OCI-M2 (cell line): ENCODE results near the gene MTMR6.

Experiments
- DNase-seq: peaks from one replicate; lab custom pipeline; 2025; ENCODE audit not compliant: unreplicated experiment; lab: John Stamatoyannopoulos, UW

The MTMR6 gene

GRCh38 chr13:25218019-25218418 lies 69.3 kb downstream of the MTMR6 start:
- DNase-seq: no peak

GRCh38 chr13:25217023-25217885 lies 70.0 kb downstream of the MTMR6 start:
- no peak for DNase-seq

GRCh38 chr13:25215253-25215575 lies 72.1 kb downstream of the MTMR6 start:
- DNase-seq: no peak

- no peak for DNase-seq
Measured at GRCh38 chr13:25214491-25215252, 72.6 kb downstream of the MTMR6 start.

GRCh38 chr13:25213715-25214114 lies 73.6 kb downstream of the MTMR6 start:
- DNase-seq: no peak

- DNase-seq: no peak
Measured at GRCh38 chr13:25210842-25211569, 76.3 kb downstream of the MTMR6 start.

- DNase-seq: no peak
Measured at GRCh38 chr13:25207291-25207810, 79.9 kb downstream of the MTMR6 start.

GRCh38 chr13:25204863-25205262 lies 82.4 kb downstream of the MTMR6 start:
- no peak for DNase-seq

- DNase-seq: no peak
Measured at GRCh38 chr13:25203127-25203740, 84.1 kb downstream of the MTMR6 start.

- no peak for DNase-seq
Measured at GRCh38 chr13:25200783-25201182, 86.5 kb downstream of the MTMR6 start.

GRCh38 chr13:25198647-25199046 lies 88.6 kb downstream of the MTMR6 start:
- no peak for DNase-seq

- DNase-seq: no peak
Measured at GRCh38 chr13:25196971-25197370, 90.3 kb downstream of the MTMR6 start.
